Vagina (tissue), 2 donors: Measurements from ENCODE around the gene LSM6. TPM values are rescaled to one million over a fixed set of nuclear protein-coding genes. Genes with fewer than 3 reads are reported as not detected.

Experiments used
- DNase-seq, 2 donors: peaks; one replicate each; pipeline ENCODE4 v3.0.0-alpha.2; 2017; ENCODE audit errors: extremely low spot score in 2 of 2
- H3K27ac ChIP-seq: fragments of 200-600 bp; sonication (generic); one replicate; pipeline ENCODE4 v1.5.1; 2019
- H3K27me3 ChIP-seq: fragments of 200-600 bp; sonication (generic); one replicate; pipeline ENCODE4 v1.5.1; 2019
- H3K36me3 ChIP-seq, 2 donors: fragments of 200-600 bp; sonication (generic); one replicate each; pipeline ENCODE4 v1.5.1; 2017 to 2019
- H3K4me1 ChIP-seq: fragments of 200-600 bp; sonication (generic); one replicate; pipeline ENCODE4 v1.5.1; 2019
- H3K4me3 ChIP-seq, 2 donors: fragments of 200-600 bp; sonication (generic); 1 replicate in 1 of 2; 2 replicates in 1 of 2; pipeline ENCODE4 v1.5.1; 2016 to 2019
- H3K9me3 ChIP-seq: fragments of 200-600 bp; sonication (generic); one replicate; pipeline ENCODE4 v1.5.1; 2019
- POLR2A ChIP-seq, 2 donors: fragments of 450-650 bp; IDR thresholded peaks; one replicate each; pipeline ENCODE4 v1.6.1; 2017; ENCODE audit warnings: antibody characterized with exemption in 2 of 2, mild to moderate bottlenecking in 2 of 2, moderate library complexity in 2 of 2
- POLR2AphosphoS5 ChIP-seq, 2 donors: sonication (generic); formaldehyde crosslinking; IDR thresholded peaks; one replicate each; pipeline ENCODE4 v1.9.0; 2017; ENCODE audit warnings: antibody characterized with exemption in 2 of 2, mild to moderate bottlenecking in 2 of 2, low read depth in 1 of 2; ENCODE audit not compliant: insufficient read depth in 1 of 2
- intact Hi-C: fragments of 100-400 bp; cut with DNase I; formaldehyde crosslinking; loops from one replicate; pipeline ENCODE4 v1.15.1; 2023
- total RNA-seq: library from RNA; depleted of rRNA; stranded (reverse); fragments of >200 nt; gene quantifications from one replicate; pipeline ENCODE4 v1.2.3, GENCODE V29; 2016
- TF ChIP-seq, protein P1 (sequence below), 3 experiments: fragments of 450-650 bp in 2 of 3; fragments of 200-600 bp in 1 of 3; sonication (generic) in 1 of 3; IDR thresholded peaks; one replicate each; pipeline ENCODE4 v1.5.1; 2017 to 2019; ENCODE audit warnings: antibody characterized with exemption in 3 of 3, mild to moderate bottlenecking in 2 of 3, moderate library complexity in 2 of 3

Gene LSM6
- 13.3 TPM for total RNA-seq

DNA sequence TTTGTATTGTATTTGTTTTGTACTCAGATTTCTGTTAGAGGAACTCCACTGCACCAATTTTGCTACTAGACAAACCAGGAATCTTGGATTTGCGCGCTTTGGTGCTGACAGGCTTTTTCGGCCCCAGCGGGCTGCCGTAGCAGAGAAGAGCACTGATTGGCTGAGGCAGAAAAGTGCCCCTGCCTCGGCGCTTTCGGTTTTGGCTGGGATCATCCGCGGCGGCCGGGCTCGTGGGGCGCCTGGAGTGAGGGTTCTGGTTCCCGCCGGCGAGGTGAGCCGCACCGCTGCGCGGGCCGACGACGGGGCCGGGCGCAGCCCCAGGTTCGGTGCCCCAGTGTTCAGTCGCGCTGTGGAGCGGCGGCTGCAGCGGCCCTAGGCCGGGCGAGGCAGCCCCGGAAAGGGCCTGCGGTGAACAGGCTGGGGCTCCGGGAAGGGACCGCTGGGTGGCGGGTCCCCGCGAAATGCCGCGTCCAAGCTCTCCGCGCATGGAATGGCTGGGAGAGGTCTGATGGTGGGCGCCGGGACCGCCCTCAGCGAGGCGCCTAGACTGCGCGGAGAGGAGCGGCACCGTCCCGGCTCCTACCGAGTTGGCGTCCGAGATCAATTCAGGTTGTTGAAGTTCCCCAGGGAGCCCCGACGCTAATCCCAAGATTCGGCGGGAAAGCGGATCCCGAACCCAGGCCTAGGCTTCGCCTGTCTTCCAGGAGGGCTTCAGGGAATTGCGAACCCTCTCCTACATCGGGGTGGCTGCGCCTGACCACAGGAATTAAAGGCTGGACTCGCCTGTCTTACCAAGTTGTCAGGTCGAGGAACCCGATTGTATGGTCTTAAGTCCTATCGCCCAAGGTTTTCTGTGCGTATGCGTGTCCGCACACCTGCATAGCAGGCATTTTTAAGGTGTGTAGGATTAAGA, at the start of gene LSM6:
Gene LSM6, plus strand, starts transcription at position 178 of the 913 bp plus-strand sequence. CDS start 7,204 bp downstream, outside the sequence.
- no peaks in the 10 kb centered on the region for H3K36me3 ChIP-seq
- intact Hi-C loops = no loop called here
- TF ChIP-seq POLR2A (IDR thresholded peaks at IDR 0.05) (peak in 1 of 2 donors; percentile 44), POLR2AphosphoS5 (IDR thresholded peaks at IDR 0.05; ENCODE audit: insufficient read depth in 1 of 2, low read depth in 1 of 2) (peak; percentile 77 to 87)
- TF ChIP-seq, protein P1, sequence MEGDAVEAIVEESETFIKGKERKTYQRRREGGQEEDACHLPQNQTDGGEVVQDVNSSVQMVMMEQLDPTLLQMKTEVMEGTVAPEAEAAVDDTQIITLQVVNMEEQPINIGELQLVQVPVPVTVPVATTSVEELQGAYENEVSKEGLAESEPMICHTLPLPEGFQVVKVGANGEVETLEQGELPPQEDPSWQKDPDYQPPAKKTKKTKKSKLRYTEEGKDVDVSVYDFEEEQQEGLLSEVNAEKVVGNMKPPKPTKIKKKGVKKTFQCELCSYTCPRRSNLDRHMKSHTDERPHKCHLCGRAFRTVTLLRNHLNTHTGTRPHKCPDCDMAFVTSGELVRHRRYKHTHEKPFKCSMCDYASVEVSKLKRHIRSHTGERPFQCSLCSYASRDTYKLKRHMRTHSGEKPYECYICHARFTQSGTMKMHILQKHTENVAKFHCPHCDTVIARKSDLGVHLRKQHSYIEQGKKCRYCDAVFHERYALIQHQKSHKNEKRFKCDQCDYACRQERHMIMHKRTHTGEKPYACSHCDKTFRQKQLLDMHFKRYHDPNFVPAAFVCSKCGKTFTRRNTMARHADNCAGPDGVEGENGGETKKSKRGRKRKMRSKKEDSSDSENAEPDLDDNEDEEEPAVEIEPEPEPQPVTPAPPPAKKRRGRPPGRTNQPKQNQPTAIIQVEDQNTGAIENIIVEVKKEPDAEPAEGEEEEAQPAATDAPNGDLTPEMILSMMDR (IDR thresholded peaks at IDR 0.05) = peak in 1 of 3 experiments; percentile 30
- H3K4me1 ChIP-seq = peaks cover 51% of the 10 kb centered on the region
- peak within 1 kb of the TSS; percentile 77 for H3K27ac ChIP-seq
- H3K27me3 ChIP-seq = no peaks in the 10 kb centered on the region
- H3K9me3 ChIP-seq = no peaks in the 10 kb centered on the region
- DNase-seq = peak in 1 of 2 donors; percentile 89
- H3K4me3 ChIP-seq = peak within 1 kb of the TSS; percentile 57 to 95

DNA sequence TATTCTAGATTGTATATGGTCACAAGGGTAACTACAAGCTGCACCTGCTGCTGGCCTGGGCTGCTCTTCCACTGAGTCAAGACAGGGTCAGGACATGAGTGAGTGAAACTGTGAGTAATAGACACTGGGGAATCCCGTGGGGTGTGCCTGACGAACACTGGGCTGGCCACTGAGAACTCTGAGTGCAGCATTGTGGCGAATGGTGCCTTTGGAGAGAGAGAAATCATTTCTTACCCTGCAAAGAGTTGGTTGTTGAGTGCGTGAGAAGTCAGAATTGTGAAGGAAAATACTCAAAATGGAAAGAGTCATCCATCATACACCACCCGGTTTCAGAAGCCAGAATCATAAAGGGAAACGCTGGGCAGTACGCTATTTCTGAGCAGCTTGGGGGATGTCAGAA, 43.1 kb upstream of the LSM6 start:
- H3K4me1 ChIP-seq = no peaks in the 10 kb centered on the region
- no peak for DNase-seq
- H3K27me3 ChIP-seq = no peaks in the 10 kb centered on the region
- H3K27ac ChIP-seq = no peak overlapping the region
- H3K9me3 ChIP-seq = no peaks in the 10 kb centered on the region
- H3K36me3 ChIP-seq = no peaks in the 10 kb centered on the region
- intact Hi-C loops = no loop called here
- no peak overlapping the region for H3K4me3 ChIP-seq
- TF ChIP-seq, protein P1 (IDR thresholded peaks at IDR 0.05) = no peak
- TF ChIP-seq POLR2A (IDR thresholded peaks at IDR 0.05) = no peak
- TF ChIP-seq POLR2AphosphoS5 (IDR thresholded peaks at IDR 0.05; ENCODE audit: insufficient read depth in 1 of 2, low read depth in 1 of 2) = no peak

DNA sequence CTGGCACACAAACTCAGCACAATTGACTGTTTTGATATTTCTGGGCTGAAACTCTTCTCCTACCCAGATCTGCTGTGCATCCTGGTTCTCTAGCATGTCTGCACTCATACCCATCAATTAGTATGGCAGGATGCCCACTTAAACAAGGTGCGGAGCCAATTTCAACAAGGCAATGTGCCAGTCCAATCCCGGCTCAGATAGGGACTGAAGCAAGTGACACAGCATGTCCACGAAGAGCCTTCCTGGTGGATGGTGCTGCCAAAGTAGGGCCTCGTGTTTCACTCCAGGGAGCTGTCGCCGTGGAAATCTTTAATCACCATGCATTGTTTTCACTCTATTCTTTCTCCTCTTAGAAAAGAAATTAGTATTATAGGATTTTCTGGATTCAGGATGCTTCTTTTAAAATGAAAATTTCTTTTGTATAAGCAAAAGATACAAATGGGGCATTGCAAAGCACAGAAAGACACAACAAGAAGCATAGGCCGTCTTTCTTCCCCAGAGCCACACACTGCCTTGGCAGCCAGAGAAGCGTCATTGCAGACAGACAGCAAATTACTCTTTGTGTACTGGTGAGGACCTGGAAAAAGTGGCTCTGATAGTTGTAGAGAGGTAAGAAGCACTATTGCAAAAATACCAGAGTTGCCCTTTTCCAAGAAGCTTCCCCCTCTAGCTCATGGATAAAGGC, 40.6 kb upstream of the LSM6 start:
- no peak overlapping the region for H3K4me3 ChIP-seq
- H3K27ac ChIP-seq = no peak overlapping the region
- no peaks in the 10 kb centered on the region for H3K4me1 ChIP-seq
- no peak for DNase-seq
- H3K27me3 ChIP-seq = no peaks in the 10 kb centered on the region
- H3K9me3 ChIP-seq = no peaks in the 10 kb centered on the region
- no peaks in the 10 kb centered on the region for H3K36me3 ChIP-seq
- intact Hi-C loops = no loop called here
- TF ChIP-seq POLR2A (IDR thresholded peaks at IDR 0.05) (no peak), POLR2AphosphoS5 (IDR thresholded peaks at IDR 0.05; ENCODE audit: insufficient read depth in 1 of 2, low read depth in 1 of 2) (peak in 1 of 2 donors; percentile 18)

DNA sequence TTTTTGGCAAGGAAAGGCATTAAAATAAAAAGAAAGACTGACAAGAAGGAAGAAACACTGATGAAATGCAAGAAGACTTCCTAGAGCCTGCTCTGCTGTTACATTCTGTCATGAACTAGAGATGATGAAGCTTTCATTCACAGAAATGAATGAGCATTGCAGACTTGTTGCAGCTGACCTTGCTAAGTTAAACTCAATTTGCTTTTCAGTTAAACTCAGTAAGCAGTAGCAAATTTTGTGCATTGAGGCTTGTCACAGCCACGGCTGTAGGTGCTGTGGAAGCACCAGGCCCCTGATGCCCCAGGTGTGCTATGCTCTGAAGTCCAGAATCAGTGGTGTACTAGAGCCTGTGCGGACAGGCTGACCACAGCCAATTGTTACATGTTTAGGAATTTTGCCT, 39.6 kb upstream of the LSM6 start:
- H3K4me3 ChIP-seq = no peak overlapping the region
- intact Hi-C loops = no loop called here
- no peaks in the 10 kb centered on the region for H3K4me1 ChIP-seq
- no peak for DNase-seq
- H3K9me3 ChIP-seq = no peaks in the 10 kb centered on the region
- no peaks in the 10 kb centered on the region for H3K27me3 ChIP-seq
- no peak for TF ChIP-seq POLR2A (IDR thresholded peaks at IDR 0.05)
- TF ChIP-seq POLR2AphosphoS5 (IDR thresholded peaks at IDR 0.05; ENCODE audit: insufficient read depth in 1 of 2, low read depth in 1 of 2) = no peak
- TF ChIP-seq, protein P1 (IDR thresholded peaks at IDR 0.05) = no peak
- no peaks in the 10 kb centered on the region for H3K36me3 ChIP-seq
- no peak overlapping the region for H3K27ac ChIP-seq

DNA sequence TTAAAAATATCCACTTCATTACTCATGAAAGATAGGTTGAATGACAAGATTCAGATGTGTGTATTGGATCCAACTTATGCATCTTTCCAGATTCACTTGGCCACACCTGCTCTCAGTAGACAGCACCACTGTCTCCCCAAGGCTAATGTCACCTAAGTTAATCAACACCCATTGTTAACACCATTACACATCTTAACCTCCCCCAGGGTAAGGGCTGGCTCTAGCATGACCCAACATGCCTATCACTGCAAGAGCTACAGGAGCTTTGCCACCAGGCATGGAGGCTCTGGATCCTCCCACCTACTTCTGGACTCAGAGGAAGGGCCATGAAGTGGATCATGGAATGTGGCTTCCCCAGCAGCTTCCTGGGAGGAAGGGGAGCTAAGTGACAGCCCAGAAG, 32.8 kb upstream of the LSM6 start:
- no peaks in the 10 kb centered on the region for H3K9me3 ChIP-seq
- no peaks in the 10 kb centered on the region for H3K27me3 ChIP-seq
- H3K36me3 ChIP-seq = no peaks in the 10 kb centered on the region
- no peaks in the 10 kb centered on the region for H3K4me1 ChIP-seq
- TF ChIP-seq, protein P1 (IDR thresholded peaks at IDR 0.05) = no peak
- no peak for TF ChIP-seq POLR2AphosphoS5 (IDR thresholded peaks at IDR 0.05; ENCODE audit: insufficient read depth in 1 of 2, low read depth in 1 of 2)
- TF ChIP-seq POLR2A (IDR thresholded peaks at IDR 0.05) = no peak
- no peak overlapping the region for H3K4me3 ChIP-seq
- no peak for DNase-seq
- intact Hi-C loops = no loop called here
- H3K27ac ChIP-seq = no peak overlapping the region
